Activated T-cell treated with anti-CD3 and anti-CD28 coated beads, Interleukin-2, amount 50 U/mL, for 1 hour (primary cell): ENCODE data around the gene RGS17.
"Not testable (repeated sequence)": the region's sequence is repeated elsewhere in the genome, so short reads cannot be mapped to it uniquely, and the experiment has no call there.

Experiments
- DNase-seq: peaks from one replicate; pipeline ENCODE4 v3.0.0-alpha.2; 2020

The RGS17 gene

GRCh38 chr6:152981989-152982903 lies 148.8 kb downstream of the RGS17 start:
- peak; percentile 19 for DNase-seq

GRCh38 chr6:152981219-152981618 lies 149.9 kb downstream of the RGS17 start:
- no peak for DNase-seq

GRCh38 chr6:152980656-152981055 lies 150.4 kb downstream of the RGS17 start:
- DNase-seq = no peak

GRCh38 chr6:152979116-152979515 lies 152.0 kb downstream of the RGS17 start:
- DNase-seq = no peak

- no peak for DNase-seq
These were observed 153.0 kb downstream of the RGS17 start for GRCh38 chr6:152978058-152978457.

GRCh38 chr6:152977556-152977955 lies 153.5 kb downstream of the RGS17 start:
- no peak for DNase-seq

GRCh38 chr6:152976749-152977148 lies 154.3 kb downstream of the RGS17 start:
- no peak for DNase-seq

GRCh38 chr6:152975204-152975915 lies 155.7 kb downstream of the RGS17 start:
- no peak for DNase-seq

GRCh38 chr6:152973916-152974315 lies 157.2 kb downstream of the RGS17 start:
- DNase-seq = no peak

GRCh38 chr6:152969688-152970418 lies 161.2 kb downstream of the RGS17 start:
- DNase-seq = no peak

GRCh38 chr6:152966168-152966894 lies 164.8 kb downstream of the RGS17 start:
- DNase-seq = not testable (repeated sequence)

GRCh38 chr6:152959333-152959732 lies 171.7 kb downstream of the RGS17 start:
- DNase-seq = no peak

GRCh38 chr6:152957796-152958195 lies 173.3 kb downstream of the RGS17 start:
- DNase-seq = no peak
